Transverse colon (tissue), 4 donors: ENCODE measurements around the gene MGLL. TPM values are rescaled to one million over a fixed set of nuclear protein-coding genes. Genes with fewer than 3 reads are reported as not detected.
"Not testable (repeated sequence)": the region's sequence is repeated elsewhere in the genome, so short reads cannot be mapped to it uniquely, and the experiment has no call there.

ENCODE experiments used
- DNase-seq: peaks from one replicate; pipeline ENCODE4 v3.0.0-alpha.2; 2019
- H3K27ac ChIP-seq, 4 donors: fragments of 200-600 bp; sonication (generic); 2 replicates each; pipeline ENCODE4 v1.5.1; 2016 to 2018; ENCODE audit warnings: inconsistent platforms in 4 of 4
- H3K27me3 ChIP-seq: fragments of 200-600 bp; sonication (generic); 2 replicates; pipeline ENCODE4 v1.5.1; 2017; ENCODE audit warnings: inconsistent platforms
- H3K36me3 ChIP-seq, 4 donors: fragments of 200-600 bp; sonication (generic); 2 replicates each; pipeline ENCODE4 v1.5.1; 2017 to 2019; ENCODE audit warnings: inconsistent platforms in 4 of 4
- H3K4me1 ChIP-seq, 4 donors: fragments of 200-600 bp; sonication (generic); 2 replicates each; pipeline ENCODE4 v1.5.1; 2017 to 2020; ENCODE audit warnings: inconsistent platforms in 4 of 4
- H3K4me3 ChIP-seq, 4 donors: fragments of 200-600 bp; sonication (generic); 1 replicate in 1 of 4; 2 replicates in 3 of 4; pipeline versions ENCODE4 v1.5.1 to v1.6.1; 2017 to 2019; ENCODE audit warnings: inconsistent platforms in 4 of 4
- H3K9me3 ChIP-seq, 2 donors: fragments of 200-600 bp; sonication (generic); 2 replicates each; pipeline ENCODE4 v1.5.1; 2017 to 2019; ENCODE audit warnings: inconsistent platforms in 2 of 2
- CTCF ChIP-seq, 5 experiments: fragments of 200-600 bp in 3 of 5; fragments of 450-650 bp in 2 of 5; sonication (generic) in 3 of 5; IDR thresholded peaks; 1 replicate in 2 of 5; 2 replicates in 3 of 5; pipeline ENCODE4 v1.5.1; 2016 to 2017; ENCODE audit warnings: antibody characterized with exemption in 5 of 5, inconsistent platforms in 3 of 5, mild to moderate bottlenecking in 2 of 5, moderate library complexity in 1 of 5
- EP300 ChIP-seq: sonication (generic); formaldehyde crosslinking; IDR thresholded peaks from one replicate; pipeline ENCODE4 v1.6.1; 2017; ENCODE audit warnings: antibody characterized with exemption, low read depth
- POLR2A ChIP-seq: fragments of 450-650 bp; IDR thresholded peaks from one replicate; pipeline ENCODE4 v1.6.1; 2016; ENCODE audit warnings: antibody characterized with exemption, mild to moderate bottlenecking, moderate library complexity
- POLR2AphosphoS5 ChIP-seq, 3 donors: sonication (generic); formaldehyde crosslinking; IDR thresholded peaks; one replicate each; pipeline ENCODE4 v1.6.1; 2016; ENCODE audit warnings: antibody characterized with exemption in 3 of 3
- WGBS, 2 donors: methylation state at CpG; one replicate each; pipeline ENCODE4 v1.1.5; 2018; ENCODE audit warnings: low coverage in 1 of 2; 5-methylcytosine and 5-hydroxymethylcytosine counted together
- in situ Hi-C, 4 donors: fragments of 200-750 bp; cut with MboI; loops; one replicate each; pipeline versions ENCODE4 v1.15.0 to v1.15.1; 2017; ENCODE audit warnings: low sequenced_read_pairs in 3 of 4, low pct_ligation_motif_present in 1 of 4, low pct_unique_long_range_greater_than_20kb in 1 of 4
- intact Hi-C: fragments of 100-400 bp; cut with DNase I; formaldehyde crosslinking; loops from one replicate; pipeline ENCODE4 v1.15.1; 2023; ENCODE audit warnings: low total_unique reads
- total RNA-seq, 4 donors: library from RNA; depleted of rRNA; stranded (reverse); fragments of >200 nt; gene quantifications; one replicate each; pipeline ENCODE4 v1.1.0, GENCODE V29; 2016

The MGLL gene
- total RNA-seq, 4 donors from 2014 or later, result 150 to 329 (median 294) TPM

- Histone ChIP-seq H3K4me1 (no peaks in the 10 kb centered on the region), H3K27ac (no peak overlapping the region)
- WGBS, 2 donors, result 76 to 100% methylated on average over 1 of the region's 1 CpG
Observed at GRCh38 chr3:127658234-127658633, 164.1 kb downstream of the MGLL start.

GRCh38 chr3:127656906-127657305 lies 165.4 kb downstream of the MGLL start:
- no peak for TF ChIP-seq POLR2AphosphoS5 (IDR thresholded peaks at IDR 0.05)
- TF ChIP-seq EP300, result no peak
- no peak for TF ChIP-seq CTCF (IDR thresholded peaks at IDR 0.05)
- TF ChIP-seq POLR2A, result no peak
- in situ Hi-C loops (loop anchor here in 3 of 4 donors (10.0 to 25.0 kb wide), 4 partner anchors 178 to 308 kb away; no protein-coding TSS in a partner anchor), intact Hi-C loops (no loop called here)
- DNase-seq, result no peak
- H3K9me3 ChIP-seq, result no peaks in the 10 kb centered on the region
- no peaks in the 10 kb centered on the region for H3K36me3 ChIP-seq
- H3K4me3 ChIP-seq, result no peak overlapping the region
- WGBS, 2 donors, result 88% methylated on average over 8 of the region's 8 CpGs; no CpG with 5 or more reads in 1 of the 2 donors
- no peaks in the 10 kb centered on the region for H3K4me1 ChIP-seq
- no peaks in the 10 kb centered on the region for H3K27me3 ChIP-seq
- H3K27ac ChIP-seq, result no peak overlapping the region

More at GRCh38 chr3:127658234-127658633, 164.1 kb downstream of the MGLL start:
- intact Hi-C loops (no loop called here), in situ Hi-C loops (loop anchor here in 3 of 4 donors (10.0 to 25.0 kb wide), 4 partner anchors 177 to 307 kb away; no protein-coding TSS in a partner anchor)
- TF ChIP-seq EP300 (no peak), POLR2A (no peak), POLR2AphosphoS5 (IDR thresholded peaks at IDR 0.05) (no peak), CTCF (IDR thresholded peaks at IDR 0.05) (no peak)
- Histone ChIP-seq H3K27me3 (no peaks in the 10 kb centered on the region), H3K9me3 (no peaks in the 10 kb centered on the region), H3K36me3 (no peaks in the 10 kb centered on the region), H3K4me3 (no peak overlapping the region)
- no peak for DNase-seq

GRCh38 chr3:127655641-127656040 lies 166.7 kb downstream of the MGLL start:
- H3K9me3 ChIP-seq, result no peaks in the 10 kb centered on the region
- H3K36me3 ChIP-seq, result no peaks in the 10 kb centered on the region
- no peak for DNase-seq
- H3K27me3 ChIP-seq, result no peaks in the 10 kb centered on the region
- TF ChIP-seq POLR2A (no peak), EP300 (no peak), POLR2AphosphoS5 (IDR thresholded peaks at IDR 0.05) (no peak), CTCF (IDR thresholded peaks at IDR 0.05) (no peak)
- in situ Hi-C loops, result loop anchor here in 3 of 4 donors (10.0 to 25.0 kb wide), 4 partner anchors 179 to 309 kb away; no protein-coding TSS in a partner anchor
- H3K4me1 ChIP-seq, result no peaks in the 10 kb centered on the region
- intact Hi-C loops, result no loop called here
- no peak overlapping the region for H3K4me3 ChIP-seq
- peak overlapping the region in 2 of 4 donors; percentile 1 to 42 for H3K27ac ChIP-seq
- WGBS, 2 donors, result 71 to 74% methylated on average over 2 to 3 of the region's 3 CpGs

- H3K36me3 ChIP-seq, H3K9me3 ChIP-seq, H3K4me3 ChIP-seq, H3K4me1 ChIP-seq, H3K27me3 ChIP-seq, DNase-seq, H3K27ac ChIP-seq: not testable (repeated sequence)
- 92 to 100% methylated on average over 1 to 6 of the region's 6 CpGs for WGBS, 2 donors
- intact Hi-C loops, result loop anchor here (5.0 kb wide), 2 partner anchors 177 to 317 kb away; no protein-coding TSS in a partner anchor
- in situ Hi-C loops, result loop anchor here in 3 of 4 donors (10.0 to 25.0 kb wide), 4 partner anchors 180 to 310 kb away; no protein-coding TSS in a partner anchor
Observed at GRCh38 chr3:127654993-127655392, 167.3 kb downstream of the MGLL start.

- Histone ChIP-seq H3K9me3 (no peaks in the 10 kb centered on the region), H3K4me1 (no peaks in the 10 kb centered on the region), H3K4me3 (no peak overlapping the region), H3K27ac (no peak overlapping the region), H3K36me3 (no peaks in the 10 kb centered on the region), H3K27me3 (no peaks in the 10 kb centered on the region)
- TF ChIP-seq CTCF (IDR thresholded peaks at IDR 0.05), result no peak
- TF ChIP-seq EP300, result no peak
- no peak for TF ChIP-seq POLR2AphosphoS5 (IDR thresholded peaks at IDR 0.05)
- TF ChIP-seq POLR2A, result no peak
- no peak for DNase-seq
- intact Hi-C loops, result loop anchor here (5.0 kb wide), 2 partner anchors 178 to 318 kb away; no protein-coding TSS in a partner anchor
- in situ Hi-C loops, result loop anchor here in 3 of 4 donors (10.0 to 25.0 kb wide), 4 partner anchors 180 to 310 kb away; no protein-coding TSS in a partner anchor
- WGBS, 2 donors, result 72 to 80% methylated on average over 4 of the region's 4 CpGs
Observed at GRCh38 chr3:127654374-127654773, 167.9 kb downstream of the MGLL start.
